HepG2 (cell line): ENCODE measurements around the gene CAMK2A. TPM values are rescaled to one million over a fixed set of nuclear protein-coding genes. Genes with fewer than 3 reads are reported as not detected.

Source experiments
- ATAC-seq: fragments of 200-7000 bp; cut with Tn5 transposase; 3 replicates; pipeline ENCODE4 v1.9.1; 2020; ENCODE audit warnings: mild to moderate bottlenecking, moderate library complexity
- BruUV-seq: library from RNA; stranded (reverse); fragments of 400-500 nt; replicated peaks from 2 replicates; lab custom pipeline; 2021; lab: Mats Ljungman, UMichigan
- CTCF ChIA-PET: fragments of 300-600 bp; formaldehyde crosslinking; extraction: SDS; loops from one replicate; lab custom pipeline; 2021; ENCODE audit warnings: low total read pairs, inconsistent platforms, low intra/inter-chr PET ratio; lab: Yijun Ruan, JAX
- POLR2A ChIA-PET: fragments of 350-600 bp; sonication (Branson Sonifier 250); formaldehyde crosslinking; loops from one replicate; lab custom pipeline; 2020; ENCODE audit warnings: antibody characterized with exemption, inconsistent platforms; lab: Yijun Ruan, JAX
- DNase-seq: peaks from one replicate; pipeline ENCODE4 v3.0.0-alpha.2; 2015; ENCODE audit warnings: low spot score
- FAIRE-seq: peaks from 3 replicates; lab custom pipeline; 2011; peaks lifted over from hg19 to GRCh38; lab: Jason Lieb, UNC
- H2AFZ ChIP-seq: one replicate; pipeline ENCODE4 v1.6.1; 2011; ENCODE audit warnings: low read length, inconsistent platforms
- H3K27ac ChIP-seq: fragments of 300-600 bp; 3 replicates; pipeline ENCODE4 v1.8.0; 2011; ENCODE audit warnings: mixed run types, mild to moderate bottlenecking, mixed read lengths, low read length, inconsistent platforms; ENCODE audit not compliant: insufficient read depth; ENCODE audit errors: extremely low read length
- H3K27me3 ChIP-seq, 2 experiments: fragments of 200-600 bp in 1 of 2; 2 replicates in 1 of 2; 3 replicates in 1 of 2; pipeline versions ENCODE4 v1.6.0 to v1.8.0; 2011; ENCODE audit warnings: low read length in 2 of 2, mild to moderate bottlenecking in 2 of 2, moderate library complexity in 2 of 2, inconsistent platforms in 1 of 2; ENCODE audit not compliant: insufficient read depth in 2 of 2, control insufficient read depth in 1 of 2
- H3K36me3 ChIP-seq, 2 experiments: fragments of 200-600 bp in 1 of 2; replicated peaks in 1 of 2; 2 replicates in 1 of 2; 3 replicates in 1 of 2; pipeline versions ENCODE4 v1.5.1 to v1.8.0; 2011; ENCODE audit warnings: low read length in 2 of 2, inconsistent platforms in 1 of 2; ENCODE audit not compliant: insufficient read depth in 2 of 2, control insufficient read depth in 1 of 2
- H3K4me1 ChIP-seq: 2 replicates; pipeline ENCODE4 v1.5.1; 2012; ENCODE audit warnings: low read length, inconsistent platforms; ENCODE audit not compliant: insufficient read depth
- H3K4me2 ChIP-seq: 2 replicates; pipeline ENCODE4 v1.6.0; 2011; ENCODE audit warnings: low read depth, low read length, inconsistent platforms
- H3K4me3 ChIP-seq, 3 experiments: fragments of 200-600 bp in 1 of 3; sonication (generic), shearing (Covaris generic) in 1 of 3; replicated peaks in 1 of 3; 2 replicates each; pipeline ENCODE4 v1.5.1; 2011 to 2016; ENCODE audit warnings: low read length in 3 of 3, inconsistent platforms in 2 of 3, low read depth in 2 of 3, mild to moderate bottlenecking in 2 of 3, control low read depth in 1 of 3, mixed read lengths in 1 of 3; ENCODE audit not compliant: insufficient read depth in 1 of 3
- H3K79me2 ChIP-seq: one replicate; pipeline ENCODE4 v1.6.1; 2011; ENCODE audit warnings: low read length, inconsistent platforms; ENCODE audit not compliant: insufficient read depth
- H3K9ac ChIP-seq: 2 replicates; pipeline ENCODE4 v1.6.0; 2011; ENCODE audit warnings: mild to moderate bottlenecking, low read depth, low read length, inconsistent platforms; ENCODE audit not compliant: insufficient read depth
- H3K9me3 ChIP-seq: 2 replicates; pipeline ENCODE4 v1.5.1; 2012; ENCODE audit warnings: mild to moderate bottlenecking, low read length
- H4K20me1 ChIP-seq: 2 replicates; pipeline ENCODE4 v1.6.0; 2011; ENCODE audit warnings: inconsistent platforms, mild to moderate bottlenecking, low read length, moderate library complexity; ENCODE audit not compliant: insufficient read depth
- FOXA3 ChIP-seq: IDR thresholded peaks from 2 replicates; pipeline ENCODE4 v1.6.1; 2016; ENCODE audit warnings: missing genetic modification reagents, missing compliant biosample characterization
- KLF9 ChIP-seq: IDR thresholded peaks from 2 replicates; pipeline ENCODE4 v1.6.1; 2016; ENCODE audit warnings: low read depth
- MATR3 ChIP-seq: sonication (generic); formaldehyde crosslinking; IDR thresholded peaks from 2 replicates; pipeline ENCODE4 v1.4.0; 2020; ENCODE audit warnings: missing genetic modification reagents
- NCOR1 ChIP-seq: fragments of 200-600 bp; sonication (generic); IDR thresholded peaks from 2 replicates; pipeline ENCODE4 v1.7.0; 2017; ENCODE audit warnings: antibody characterized with exemption, low read length, borderline replicate concordance
- PHF8 ChIP-seq: sonication (generic); formaldehyde crosslinking; IDR thresholded peaks from 2 replicates; pipeline ENCODE4 v1.5.0; 2020; ENCODE audit warnings: missing genetic modification reagents
- TEAD2 ChIP-seq: sonication (generic); formaldehyde crosslinking; IDR thresholded peaks from 2 replicates; pipeline ENCODE4 v1.9.0; 2021; ENCODE audit warnings: missing genetic modification reagents
- YEATS2 ChIP-seq: sonication (generic); formaldehyde crosslinking; IDR thresholded peaks from 2 replicates; pipeline ENCODE4 v1.4.0; 2020; ENCODE audit warnings: missing genetic modification reagents, borderline replicate concordance
- ZBTB43 ChIP-seq: sonication (generic); formaldehyde crosslinking; conservative IDR thresholded peaks from 2 replicates; pipeline ENCODE4 v1.4.0; 2020; ENCODE audit warnings: missing genetic modification reagents
- ZNF143 ChIP-seq: sonication (generic); formaldehyde crosslinking; IDR thresholded peaks from 2 replicates; pipeline ENCODE4 v1.4.0; 2020; ENCODE audit warnings: missing genetic modification reagents
- ZNF18 ChIP-seq: sonication (generic); formaldehyde crosslinking; IDR thresholded peaks from 2 replicates; pipeline ENCODE4 v1.8.0; 2022; ENCODE audit warnings: mild to moderate bottlenecking, missing genetic modification reagents; ENCODE audit not compliant: insufficient replicate concordance
- ZNF180 ChIP-seq: sonication (generic); formaldehyde crosslinking; IDR thresholded peaks from 2 replicates; pipeline ENCODE4 v1.4.0; 2020; ENCODE audit warnings: low read depth, missing genetic modification reagents, borderline replicate concordance
- ZNF589 ChIP-seq: sonication (generic); formaldehyde crosslinking; conservative IDR thresholded peaks from 2 replicates; pipeline ENCODE4 v1.8.0; 2022; ENCODE audit warnings: mild to moderate bottlenecking, moderate library complexity, missing genetic modification reagents
- WGBS: methylation state at CpG from one replicate; pipeline ENCODE4 v1.1.6; 2017; ENCODE audit warnings: low lambda C conversion rate; 5-methylcytosine and 5-hydroxymethylcytosine counted together
- in situ Hi-C: cut with HindIII; loops from 2 replicates; pipeline ENCODE4 v1.10.0; 2017; ENCODE audit warnings: low pct_unique_long_range_greater_than_20kb; ENCODE audit not compliant: extremely low pct_ligation_motif_present
- intact Hi-C: fragments of 100-400 bp; cut with micrococcal nuclease; formaldehyde crosslinking; loops from one replicate; pipeline ENCODE4 v1.10.0; 2022; ENCODE audit not compliant: unreplicated experiment
- polyA plus RNA-seq, 8 experiments: library from polyadenylated mRNA; depleted of rRNA in 3 of 8; stranded (reverse) in 7 of 8; unstranded in 1 of 8; fragments of >200 nt; fragmentation: Illumina TruSeq in 4 of 8; extraction: Trizol in 4 of 8; gene quantifications; 2 replicates each; pipeline versions ENCODE4 v1.2.1 to v1.2.3, GENCODE V29; 2011 to 2016; ENCODE audit warnings: low read depth in 4 of 8, missing spikeins in 1 of 8, mixed read lengths in 1 of 8; ENCODE audit not compliant: insufficient read depth in 1 of 8
- total RNA-seq, 5 experiments: library from RNA; depleted of rRNA; stranded (reverse); fragments of >200 nt; fragmentation: Illumina TruSeq; extraction: Trizol; gene quantifications; 2 replicates each; pipeline ENCODE4 v1.2.3, GENCODE V29; 2016; ENCODE audit warnings: low read depth in 1 of 5
- TF ChIP-seq, protein P1 (sequence below): IDR thresholded peaks from 2 replicates; pipeline ENCODE4 v1.4.0; 2020; ENCODE audit warnings: mild to moderate bottlenecking, missing genetic modification reagents

CAMK2A gene
- total and polyA plus RNA-seq, 2 of the 13 experiments (the other 11 are each of a cell fraction or from before 2014, with no cell fraction given): 0.11 TPM; not detected in 1

DNA sequence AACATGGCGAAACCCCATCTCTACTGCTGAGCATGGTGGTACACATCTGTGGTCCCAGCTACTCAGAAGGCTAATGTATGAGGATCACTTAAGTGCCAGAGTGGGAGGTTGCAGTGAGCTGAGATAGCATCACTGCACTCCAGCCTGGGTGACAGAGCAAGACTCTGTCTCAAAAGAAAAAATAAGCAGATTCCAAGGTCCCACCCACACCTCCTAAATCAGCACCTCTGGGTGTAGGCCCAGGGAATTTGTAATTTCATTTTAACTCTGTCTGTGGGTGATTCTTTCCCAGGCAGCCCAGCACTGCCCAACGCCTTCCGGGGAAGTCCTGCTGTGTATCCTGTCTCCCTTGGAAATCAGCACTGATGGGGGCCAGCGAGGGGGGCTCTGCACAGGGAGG, 12.5 kb downstream of the CAMK2A start:
- in situ Hi-C loops: no loop called here
- peaks cover 13% of the 10 kb centered on the region; the same call in 1 of the 2 replicates for H3K4me1 ChIP-seq
- H3K4me2 ChIP-seq: no peak overlapping the region
- no peak for FAIRE-seq
- TF ChIP-seq YEATS2 (no peak), MATR3 (no peak), TEAD2 (CRISPR knock-in tag) (no peak), ZBTB43 (CRISPR knock-in tag) (no peak), NCOR1 (no peak), ZNF180 (CRISPR knock-in tag) (no peak), KLF9 (CRISPR knock-in tag) (no peak), ZNF589 (CRISPR knock-in tag) (no peak), FOXA3 (CRISPR knock-in tag) (no peak), ZNF143 (CRISPR knock-in tag) (no peak), PHF8 (CRISPR knock-in tag) (no peak), ZNF18 (CRISPR knock-in tag) (no peak)
- TF ChIP-seq, protein P1, sequence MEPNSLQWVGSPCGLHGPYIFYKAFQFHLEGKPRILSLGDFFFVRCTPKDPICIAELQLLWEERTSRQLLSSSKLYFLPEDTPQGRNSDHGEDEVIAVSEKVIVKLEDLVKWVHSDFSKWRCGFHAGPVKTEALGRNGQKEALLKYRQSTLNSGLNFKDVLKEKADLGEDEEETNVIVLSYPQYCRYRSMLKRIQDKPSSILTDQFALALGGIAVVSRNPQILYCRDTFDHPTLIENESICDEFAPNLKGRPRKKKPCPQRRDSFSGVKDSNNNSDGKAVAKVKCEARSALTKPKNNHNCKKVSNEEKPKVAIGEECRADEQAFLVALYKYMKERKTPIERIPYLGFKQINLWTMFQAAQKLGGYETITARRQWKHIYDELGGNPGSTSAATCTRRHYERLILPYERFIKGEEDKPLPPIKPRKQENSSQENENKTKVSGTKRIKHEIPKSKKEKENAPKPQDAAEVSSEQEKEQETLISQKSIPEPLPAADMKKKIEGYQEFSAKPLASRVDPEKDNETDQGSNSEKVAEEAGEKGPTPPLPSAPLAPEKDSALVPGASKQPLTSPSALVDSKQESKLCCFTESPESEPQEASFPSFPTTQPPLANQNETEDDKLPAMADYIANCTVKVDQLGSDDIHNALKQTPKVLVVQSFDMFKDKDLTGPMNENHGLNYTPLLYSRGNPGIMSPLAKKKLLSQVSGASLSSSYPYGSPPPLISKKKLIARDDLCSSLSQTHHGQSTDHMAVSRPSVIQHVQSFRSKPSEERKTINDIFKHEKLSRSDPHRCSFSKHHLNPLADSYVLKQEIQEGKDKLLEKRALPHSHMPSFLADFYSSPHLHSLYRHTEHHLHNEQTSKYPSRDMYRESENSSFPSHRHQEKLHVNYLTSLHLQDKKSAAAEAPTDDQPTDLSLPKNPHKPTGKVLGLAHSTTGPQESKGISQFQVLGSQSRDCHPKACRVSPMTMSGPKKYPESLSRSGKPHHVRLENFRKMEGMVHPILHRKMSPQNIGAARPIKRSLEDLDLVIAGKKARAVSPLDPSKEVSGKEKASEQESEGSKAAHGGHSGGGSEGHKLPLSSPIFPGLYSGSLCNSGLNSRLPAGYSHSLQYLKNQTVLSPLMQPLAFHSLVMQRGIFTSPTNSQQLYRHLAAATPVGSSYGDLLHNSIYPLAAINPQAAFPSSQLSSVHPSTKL: no peak
- BruUV-seq: no TSS peak
- peaks cover 3 to 56% of the 10 kb centered on the region in 2 experiments; a peak in 3 of 5 replicates for H3K27me3 ChIP-seq
- intact Hi-C loops: no loop called here
- no peaks in the 10 kb centered on the region for H3K36me3 ChIP-seq
- no peaks in the 10 kb centered on the region for H3K9me3 ChIP-seq
- no peak overlapping the region for H2AFZ ChIP-seq
- no peak overlapping the region for H3K27ac ChIP-seq
- WGBS: 50% methylated on average over 2 of the region's 4 CpGs
- H3K79me2 ChIP-seq: no peaks in the 10 kb centered on the region
- H3K9ac ChIP-seq: no peak overlapping the region
- ATAC-seq: no peak
- no peak overlapping the region for H3K4me3 ChIP-seq
- ChIA-PET CTCF (no interaction called here), POLR2A (no interaction called here)
- H4K20me1 ChIP-seq: no peaks in the 10 kb centered on the region
- no peak for DNase-seq
